NCI-H1436 (cell line): ENCODE results near the gene IL17RC.
"Not testable (repeated sequence)": the region's sequence is repeated elsewhere in the genome, so short reads cannot be mapped to it uniquely, and the experiment has no call there.

Experiments used
- DNase-seq: peaks from one replicate; lab custom pipeline; 2025; lab: John Stamatoyannopoulos, UW

Gene IL17RC

DNA sequence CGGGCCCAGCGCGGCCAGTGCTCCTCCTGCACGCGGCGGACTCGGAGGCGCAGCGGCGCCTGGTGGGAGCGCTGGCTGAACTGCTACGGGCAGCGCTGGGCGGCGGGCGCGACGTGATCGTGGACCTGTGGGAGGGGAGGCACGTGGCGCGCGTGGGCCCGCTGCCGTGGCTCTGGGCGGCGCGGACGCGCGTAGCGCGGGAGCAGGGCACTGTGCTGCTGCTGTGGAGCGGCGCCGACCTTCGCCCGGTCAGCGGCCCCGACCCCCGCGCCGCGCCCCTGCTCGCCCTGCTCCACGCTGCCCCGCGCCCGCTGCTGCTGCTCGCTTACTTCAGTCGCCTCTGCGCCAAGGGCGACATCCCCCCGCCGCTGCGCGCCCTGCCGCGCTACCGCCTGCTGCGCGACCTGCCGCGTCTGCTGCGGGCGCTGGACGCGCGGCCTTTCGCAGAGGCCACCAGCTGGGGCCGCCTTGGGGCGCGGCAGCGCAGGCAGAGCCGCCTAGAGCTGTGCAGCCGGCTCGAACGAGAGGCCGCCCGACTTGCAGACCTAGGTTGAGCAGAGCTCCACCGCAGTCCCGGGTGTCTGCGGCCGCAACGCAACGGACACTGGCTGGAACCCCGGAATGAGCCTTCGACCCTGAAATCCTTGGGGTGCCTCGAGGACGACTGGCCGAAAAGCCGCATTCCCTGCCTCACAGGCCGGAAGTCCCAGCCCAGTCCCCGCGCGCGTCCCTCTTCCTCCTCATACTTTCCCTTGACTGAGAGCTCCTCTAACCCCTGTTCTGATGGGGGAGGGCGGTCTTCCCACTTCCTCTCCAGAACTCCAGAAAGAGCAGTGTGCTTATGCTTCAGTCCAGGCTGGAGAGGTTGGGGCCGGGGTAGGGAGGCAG is 1.4 kb upstream of the IL17RC start:
- no peak for DNase-seq

DNA sequence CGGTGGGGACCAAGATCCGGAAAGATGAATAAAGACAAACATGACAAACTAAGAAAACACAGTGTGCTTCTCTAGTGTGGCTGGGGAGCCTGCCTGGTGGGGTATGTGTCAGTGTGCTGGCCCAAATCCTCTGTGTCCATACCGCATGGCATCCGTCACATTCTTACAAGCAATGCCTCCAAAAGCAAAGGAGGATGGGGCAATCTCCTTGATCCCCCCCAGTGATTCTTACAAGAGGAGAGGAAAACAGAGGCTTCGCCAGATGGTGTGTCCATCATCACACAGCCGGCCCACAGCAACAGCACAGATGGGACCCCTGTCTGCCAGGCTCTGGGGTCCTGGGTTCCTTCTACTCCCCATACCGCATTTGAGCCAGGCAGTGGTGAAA is 558 bp upstream of the IL17RC start:
- no peak for DNase-seq

DNA sequence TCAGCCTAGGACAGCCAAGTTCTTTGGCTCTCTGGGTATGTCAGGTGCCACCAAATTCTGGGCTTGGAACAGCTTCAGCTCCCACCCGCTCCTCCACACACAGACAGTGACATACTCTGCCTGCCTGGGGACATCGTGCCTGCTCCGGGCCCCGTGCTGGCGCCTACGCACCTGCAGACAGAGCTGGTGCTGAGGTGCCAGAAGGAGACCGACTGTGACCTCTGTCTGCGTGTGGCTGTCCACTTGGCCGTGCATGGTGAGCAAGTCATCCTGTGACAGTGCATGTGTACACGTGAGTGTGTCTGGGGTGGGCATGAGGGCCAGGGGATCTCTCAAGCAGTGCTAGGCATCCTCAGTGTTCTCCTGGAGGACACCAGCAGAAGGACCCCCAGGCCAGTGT is 922 bp downstream of the IL17RC start:
- DNase-seq = no peak

DNA sequence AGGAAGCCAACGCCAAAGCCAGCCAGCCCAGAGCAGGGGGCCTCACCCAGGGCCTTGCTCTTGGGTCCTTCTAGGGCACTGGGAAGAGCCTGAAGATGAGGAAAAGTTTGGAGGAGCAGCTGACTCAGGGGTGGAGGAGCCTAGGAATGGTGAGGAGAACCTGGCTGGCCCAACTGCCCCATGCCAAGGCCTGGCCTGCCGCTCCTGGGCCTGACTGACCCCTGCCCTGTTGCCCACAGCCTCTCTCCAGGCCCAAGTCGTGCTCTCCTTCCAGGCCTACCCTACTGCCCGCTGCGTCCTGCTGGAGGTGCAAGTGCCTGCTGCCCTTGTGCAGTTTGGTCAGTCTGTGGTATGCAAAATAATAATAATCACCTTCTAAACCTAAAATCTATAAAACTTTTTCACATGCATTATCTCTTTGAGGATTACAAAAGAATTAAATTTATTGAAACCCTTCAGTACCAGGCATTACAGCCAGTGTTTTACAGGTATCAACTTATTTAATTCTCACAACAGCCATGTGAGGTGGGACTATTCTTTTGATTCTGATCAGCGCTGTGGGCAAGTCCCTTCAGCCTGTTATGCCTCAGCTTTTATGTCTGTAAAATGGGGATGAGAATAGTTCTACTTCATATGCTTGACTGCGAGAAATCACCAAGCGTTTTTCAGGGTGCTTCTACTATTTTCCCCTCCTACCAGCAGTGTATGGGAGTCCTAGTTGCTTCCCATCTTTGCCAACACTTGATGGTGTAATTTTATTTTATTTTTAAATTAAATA is 1.6 kb downstream of the IL17RC start:
- DNase-seq = no peak

DNA sequence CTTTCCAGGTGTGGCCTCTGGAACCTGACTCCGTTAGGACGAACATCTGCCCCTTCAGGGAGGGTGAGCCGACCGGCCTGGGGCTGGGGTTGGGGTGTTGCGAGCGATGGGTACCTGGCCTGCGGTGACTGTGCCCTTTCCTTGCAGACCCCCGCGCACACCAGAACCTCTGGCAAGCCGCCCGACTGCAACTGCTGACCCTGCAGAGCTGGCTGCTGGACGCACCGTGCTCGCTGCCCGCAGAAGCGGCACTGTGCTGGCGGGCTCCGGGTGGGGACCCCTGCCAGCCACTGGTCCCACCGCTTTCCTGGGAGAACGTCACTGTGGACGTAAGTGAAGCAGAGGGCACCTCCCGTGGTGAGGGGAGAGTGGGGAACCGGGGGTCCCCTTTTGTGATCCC is 11.3 kb downstream of the IL17RC start:
- DNase-seq = no peak

DNA sequence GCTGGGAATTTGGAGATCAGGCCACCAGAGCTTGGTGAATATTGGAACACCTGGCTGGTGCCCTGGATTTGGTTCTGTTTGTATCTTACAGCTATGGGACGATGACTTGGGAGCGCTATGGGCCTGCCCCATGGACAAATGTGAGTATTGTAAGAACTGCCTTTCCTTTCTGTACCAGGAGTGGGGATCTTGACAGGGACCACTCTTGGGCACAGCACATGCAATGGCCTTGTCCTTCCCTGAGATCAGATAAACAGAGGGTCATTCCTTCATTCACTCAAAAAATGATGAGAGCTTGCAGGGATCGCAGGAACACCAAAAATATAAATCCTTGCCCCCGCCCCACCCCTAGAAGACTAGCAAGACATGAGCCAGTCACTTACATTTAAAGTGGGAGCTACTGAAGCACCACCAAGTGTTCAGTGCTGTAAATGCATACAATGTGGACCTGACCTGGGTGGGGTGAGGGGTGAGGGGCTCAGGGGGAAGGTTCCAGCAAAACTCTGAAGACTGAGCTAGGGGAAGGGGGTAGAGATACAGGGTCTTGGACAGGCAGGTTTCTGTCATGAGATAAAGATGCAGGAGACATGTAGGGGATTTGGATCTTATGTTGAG is 14.0 kb downstream of the IL17RC start:
- DNase-seq = no peak

DNA sequence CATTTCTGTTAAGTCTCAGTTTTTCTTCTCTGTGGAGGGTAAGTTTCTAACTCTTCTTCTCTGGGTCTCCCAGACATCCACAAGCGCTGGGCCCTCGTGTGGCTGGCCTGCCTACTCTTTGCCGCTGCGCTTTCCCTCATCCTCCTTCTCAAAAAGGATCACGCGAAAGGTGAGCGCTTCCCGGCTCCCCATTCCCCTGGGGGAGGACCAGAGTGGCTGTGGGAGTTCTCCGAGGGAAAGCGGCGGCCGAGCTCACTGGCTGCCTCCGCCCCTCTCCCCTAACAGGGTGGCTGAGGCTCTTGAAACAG is 15.6 kb downstream of the IL17RC start:
- DNase-seq = no peak

DNA sequence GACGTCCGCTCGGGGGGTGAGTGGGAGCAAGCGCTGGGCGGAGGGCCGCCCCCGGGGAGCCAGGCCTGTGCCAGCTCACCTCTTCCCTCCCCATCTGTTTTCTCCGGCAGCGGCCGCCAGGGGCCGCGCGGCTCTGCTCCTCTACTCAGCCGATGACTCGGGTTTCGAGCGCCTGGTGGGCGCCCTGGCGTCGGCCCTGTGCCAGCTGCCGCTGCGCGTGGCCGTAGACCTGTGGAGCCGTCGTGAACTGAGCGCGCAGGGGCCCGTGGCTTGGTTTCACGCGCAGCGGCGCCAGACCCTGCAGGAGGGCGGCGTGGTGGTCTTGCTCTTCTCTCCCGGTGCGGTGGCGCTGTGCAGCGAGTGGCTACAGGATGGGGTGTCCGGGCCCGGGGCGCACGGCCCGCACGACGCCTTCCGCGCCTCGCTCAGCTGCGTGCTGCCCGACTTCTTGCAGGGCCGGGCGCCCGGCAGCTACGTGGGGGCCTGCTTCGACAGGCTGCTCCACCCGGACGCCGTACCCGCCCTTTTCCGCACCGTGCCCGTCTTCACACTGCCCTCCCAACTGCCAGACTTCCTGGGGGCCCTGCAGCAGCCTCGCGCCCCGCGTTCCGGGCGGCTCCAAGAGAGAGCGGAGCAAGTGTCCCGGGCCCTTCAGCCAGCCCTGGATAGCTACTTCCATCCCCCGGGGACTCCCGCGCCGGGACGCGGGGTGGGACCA is 16.1 kb downstream of the IL17RC start:
- peak; percentile 53 for DNase-seq

DNA sequence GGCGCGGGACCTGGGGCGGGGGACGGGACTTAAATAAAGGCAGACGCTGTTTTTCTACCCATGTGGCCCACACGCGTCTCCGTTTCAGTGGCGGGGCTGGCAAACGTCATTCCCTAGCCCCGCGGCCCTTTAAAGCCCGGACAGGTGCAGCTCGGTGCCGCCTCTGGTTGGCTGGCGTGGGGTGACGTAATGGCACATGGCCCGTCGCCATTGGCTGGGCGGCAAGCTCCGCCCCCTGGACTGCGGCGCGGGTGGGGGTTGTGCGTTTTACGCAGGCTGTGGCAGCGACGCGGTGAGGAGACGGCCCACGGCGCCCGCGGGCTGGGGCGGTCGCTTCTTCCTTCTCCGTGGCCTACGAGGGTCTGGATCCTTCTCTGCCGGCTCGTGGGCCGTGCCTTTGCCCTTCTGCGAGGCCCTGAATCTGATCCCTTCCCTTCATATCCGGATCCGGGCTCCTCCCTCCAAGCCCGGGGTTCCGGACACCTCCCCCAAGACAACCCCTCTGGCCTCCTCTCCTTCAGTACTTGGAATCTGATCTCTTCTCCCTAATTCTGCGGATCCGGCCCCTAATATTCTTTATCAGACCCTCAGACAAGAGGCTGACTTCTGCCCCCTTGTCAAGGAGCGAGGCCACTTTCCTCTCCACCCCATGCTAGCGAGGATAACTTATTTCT is 16.8 kb downstream of the IL17RC start, which contains the start of gene CRELD1:
TSS of gene CRELD1 (plus strand) at position 274 of the 674 bp plus-strand sequence. CDS start 605 bp downstream, outside the sequence.
- peak; percentile 83 for DNase-seq

DNA sequence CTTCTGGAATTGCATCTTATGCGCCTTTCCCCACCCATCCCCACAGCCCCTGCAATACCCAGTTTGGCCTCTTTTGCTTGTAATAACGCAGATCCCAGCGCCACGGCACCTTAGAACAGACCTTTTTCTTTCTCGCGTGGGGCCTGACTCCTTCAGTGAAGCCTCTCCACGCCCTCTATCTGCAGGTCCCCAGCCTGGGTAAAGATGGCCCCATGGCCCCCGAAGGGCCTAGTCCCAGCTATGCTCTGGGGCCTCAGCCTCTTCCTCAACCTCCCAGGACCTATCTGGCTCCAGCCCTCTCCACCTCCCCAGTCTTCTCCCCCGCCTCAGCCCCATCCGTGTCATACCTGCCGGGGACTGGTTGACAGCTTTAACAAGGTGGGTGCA is 17.3 kb downstream of the IL17RC start:
- no peak for DNase-seq

DNA sequence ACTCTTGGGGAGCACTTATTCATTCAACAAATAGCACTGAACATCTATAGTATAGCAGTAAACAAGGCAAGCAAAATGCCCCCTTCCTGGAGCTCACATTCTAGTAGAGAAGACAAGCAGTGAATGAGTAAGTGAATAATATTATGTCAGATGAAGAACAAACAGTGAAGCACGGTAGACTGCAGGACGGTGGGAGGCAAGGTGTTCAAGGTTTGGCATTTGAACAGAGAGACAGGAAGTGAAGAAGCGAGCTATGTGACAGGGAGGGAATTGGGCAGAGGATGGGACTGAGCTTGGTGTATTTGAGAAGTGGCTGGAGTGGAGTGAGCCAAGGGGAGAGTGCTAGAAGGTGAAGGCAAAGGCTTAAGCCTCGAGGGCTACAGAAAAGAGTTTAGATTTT is 18.1 kb downstream of the IL17RC start:
- DNase-seq = no peak

DNA sequence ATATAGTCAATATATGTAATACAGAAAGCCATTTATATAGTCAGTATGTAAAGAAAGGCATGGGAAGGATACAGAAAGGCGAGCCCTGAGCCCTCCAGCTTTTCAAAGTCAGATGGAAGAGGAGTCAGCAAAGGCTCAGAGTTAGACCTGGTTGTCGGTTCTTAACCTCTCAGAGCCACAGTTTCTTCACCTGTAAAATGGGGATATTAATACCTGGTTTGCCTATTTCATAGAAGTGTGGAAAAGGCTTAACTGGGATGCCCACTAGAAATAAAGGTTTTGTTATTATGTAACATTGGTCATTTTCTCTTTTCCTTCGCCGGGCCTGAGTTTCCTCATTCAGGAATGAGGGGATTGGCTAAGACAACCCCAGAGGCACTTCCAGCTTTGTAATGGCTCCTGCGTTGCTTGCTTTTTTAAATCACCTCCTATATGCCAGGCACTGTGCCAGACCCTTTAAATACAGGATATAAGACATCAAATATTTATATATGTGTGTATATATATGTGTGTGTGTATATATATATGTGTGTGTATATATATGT is 19.1 kb downstream of the IL17RC start:
- no peak for DNase-seq

DNA sequence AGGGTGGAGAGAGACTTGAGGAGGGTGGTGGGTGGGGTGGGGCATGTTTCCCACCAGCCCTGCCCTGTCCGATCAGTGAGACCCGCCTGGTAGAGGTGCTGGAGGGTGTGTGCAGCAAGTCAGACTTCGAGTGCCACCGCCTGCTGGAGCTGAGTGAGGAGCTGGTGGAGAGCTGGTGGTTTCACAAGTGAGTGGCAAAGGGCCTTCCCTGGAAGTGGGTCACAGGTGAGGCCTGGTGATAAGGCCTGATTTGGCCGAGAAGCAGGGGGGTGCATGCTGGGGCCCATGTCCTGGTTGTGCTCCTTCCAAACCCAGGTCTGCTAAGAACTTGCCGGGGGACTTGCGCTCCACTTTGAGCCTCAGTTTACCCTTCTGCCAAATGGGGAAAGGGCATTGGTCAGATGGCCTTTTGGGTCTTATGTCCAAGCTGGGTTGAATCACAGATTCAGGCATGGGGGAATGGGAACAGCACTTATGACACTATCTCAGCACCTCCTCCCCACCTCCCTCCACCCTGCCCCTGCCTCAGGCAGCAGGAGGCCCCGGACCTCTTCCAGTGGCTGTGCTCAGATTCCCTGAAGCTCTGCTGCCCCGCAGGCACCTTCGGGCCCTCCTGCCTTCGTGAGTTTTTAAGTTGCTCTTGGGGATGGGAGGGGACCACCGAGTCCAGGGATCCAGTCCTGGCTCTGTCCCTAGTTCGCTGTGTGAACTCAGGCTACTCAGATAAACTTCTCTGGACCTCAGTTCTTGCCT is 20.8 kb downstream of the IL17RC start:
- no peak for DNase-seq

DNA sequence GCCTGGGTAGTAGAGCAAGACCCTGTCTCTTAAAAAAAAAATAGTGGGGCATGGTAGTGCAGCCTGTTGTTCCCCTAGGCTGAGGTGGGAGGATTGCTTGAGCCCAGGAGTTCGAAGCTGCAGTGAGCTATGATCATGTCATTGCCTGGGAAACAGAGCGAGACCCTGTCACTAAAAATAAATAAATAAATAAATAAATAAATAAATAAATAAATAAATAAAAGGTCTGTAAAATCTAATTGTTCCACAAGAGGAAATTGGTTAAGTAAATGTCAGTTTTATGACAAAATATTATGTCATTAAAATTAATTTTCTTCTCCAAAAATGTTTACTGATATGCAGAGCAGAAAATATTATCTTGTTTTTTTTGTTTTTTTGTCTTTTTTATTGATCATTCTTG is 22.1 kb downstream of the IL17RC start:
- no peak for DNase-seq

DNA sequence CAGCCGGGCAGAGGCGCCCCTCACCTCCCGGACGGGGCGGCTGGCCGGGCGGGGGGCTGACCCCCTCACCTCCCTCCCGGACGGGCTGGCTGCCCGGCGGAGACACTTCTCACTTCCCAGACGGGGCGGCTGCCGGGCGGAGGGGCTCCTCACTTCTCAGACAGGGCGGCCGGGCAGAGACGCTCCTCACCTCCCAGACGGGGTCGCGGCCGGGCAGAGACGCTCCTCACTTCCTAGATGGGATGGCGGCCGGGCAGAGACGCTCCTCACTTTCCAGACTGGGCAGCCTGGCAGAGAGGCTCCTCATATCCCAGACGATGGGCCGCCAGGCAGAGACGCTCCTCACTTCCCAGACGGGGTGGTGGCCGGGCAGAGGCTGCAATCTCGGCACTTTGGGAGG is 23.0 kb downstream of the IL17RC start:
- not testable (repeated sequence) for DNase-seq

DNA sequence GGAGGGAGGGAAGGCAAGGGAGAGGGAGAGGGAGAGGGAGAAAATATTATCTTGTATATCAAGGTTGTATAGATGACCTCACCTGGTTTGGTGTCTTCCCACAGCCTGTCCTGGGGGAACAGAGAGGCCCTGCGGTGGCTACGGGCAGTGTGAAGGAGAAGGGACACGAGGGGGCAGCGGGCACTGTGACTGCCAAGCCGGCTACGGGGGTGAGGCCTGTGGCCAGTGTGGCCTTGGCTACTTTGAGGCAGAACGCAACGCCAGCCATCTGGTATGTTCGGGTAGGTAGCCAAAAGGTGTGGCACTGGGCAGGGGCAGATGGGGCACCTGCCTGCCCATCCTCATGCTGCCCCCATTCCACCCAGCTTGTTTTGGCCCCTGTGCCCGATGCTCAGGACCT is 23.8 kb downstream of the IL17RC start:
- no peak for DNase-seq

DNA sequence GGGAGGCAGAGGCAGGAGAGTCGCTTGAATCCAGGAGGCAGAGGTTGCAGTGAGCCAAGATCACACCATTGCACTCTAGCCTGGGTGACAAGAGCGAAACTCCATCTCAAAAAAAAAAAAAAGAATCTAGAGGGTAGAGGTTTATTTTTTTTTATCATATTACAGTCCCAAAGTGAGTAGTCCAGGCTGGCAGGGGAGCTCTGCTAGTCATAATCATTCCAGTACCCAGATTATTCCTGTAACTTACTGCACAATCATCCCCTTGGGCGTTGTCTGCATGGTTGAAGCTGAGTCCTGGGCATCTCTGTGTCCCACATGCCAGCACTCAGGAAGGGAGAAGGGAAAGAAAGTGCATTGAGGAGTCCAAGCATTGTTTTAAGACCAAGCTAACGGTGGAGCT is 25.3 kb downstream of the IL17RC start:
- DNase-seq = no peak

DNA sequence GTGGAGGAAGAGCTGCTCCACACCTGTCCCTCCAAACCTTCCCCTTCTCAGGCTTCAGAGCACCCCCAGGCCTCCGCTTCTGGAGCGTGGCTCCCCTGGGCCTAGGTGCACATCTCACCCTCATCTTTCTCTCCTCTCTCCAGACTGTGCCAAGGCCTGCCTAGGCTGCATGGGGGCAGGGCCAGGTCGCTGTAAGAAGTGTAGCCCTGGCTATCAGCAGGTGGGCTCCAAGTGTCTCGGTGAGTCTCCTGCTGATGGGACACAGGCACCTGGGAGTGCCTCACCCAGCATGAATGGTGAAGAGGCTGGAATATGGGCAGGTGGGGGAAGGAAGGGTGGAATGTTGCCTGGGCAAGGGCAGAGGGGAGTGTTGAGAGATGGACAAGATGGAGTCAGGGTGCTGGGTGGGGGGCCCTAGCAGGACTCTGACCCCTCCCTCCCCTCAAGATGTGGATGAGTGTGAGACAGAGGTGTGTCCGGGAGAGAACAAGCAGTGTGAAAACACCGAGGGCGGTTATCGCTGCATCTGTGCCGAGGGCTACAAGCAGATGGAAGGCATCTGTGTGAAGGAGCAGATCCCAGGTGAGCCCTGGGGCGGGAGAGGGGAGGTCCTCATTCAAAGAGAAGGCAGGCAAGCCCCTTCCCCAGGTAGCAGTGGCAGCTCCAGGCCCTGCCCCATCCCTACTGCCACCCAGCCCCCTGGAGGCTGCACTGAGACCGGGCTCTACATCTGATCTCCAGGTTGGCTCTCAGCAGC is 26.2 kb downstream of the IL17RC start:
- no peak for DNase-seq

DNA sequence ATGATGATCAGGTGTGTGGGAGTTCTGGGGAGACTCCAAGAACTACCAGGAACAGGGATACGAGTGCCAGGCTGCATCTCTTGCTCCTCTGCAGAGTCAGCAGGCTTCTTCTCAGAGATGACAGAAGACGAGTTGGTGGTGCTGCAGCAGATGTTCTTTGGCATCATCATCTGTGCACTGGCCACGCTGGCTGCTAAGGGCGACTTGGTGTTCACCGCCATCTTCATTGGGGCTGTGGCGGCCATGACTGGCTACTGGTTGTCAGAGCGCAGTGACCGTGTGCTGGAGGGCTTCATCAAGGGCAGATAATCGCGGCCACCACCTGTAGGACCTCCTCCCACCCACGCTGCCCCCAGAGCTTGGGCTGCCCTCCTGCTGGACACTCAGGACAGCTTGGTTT is 27.4 kb downstream of the IL17RC start:
- no peak for DNase-seq

DNA sequence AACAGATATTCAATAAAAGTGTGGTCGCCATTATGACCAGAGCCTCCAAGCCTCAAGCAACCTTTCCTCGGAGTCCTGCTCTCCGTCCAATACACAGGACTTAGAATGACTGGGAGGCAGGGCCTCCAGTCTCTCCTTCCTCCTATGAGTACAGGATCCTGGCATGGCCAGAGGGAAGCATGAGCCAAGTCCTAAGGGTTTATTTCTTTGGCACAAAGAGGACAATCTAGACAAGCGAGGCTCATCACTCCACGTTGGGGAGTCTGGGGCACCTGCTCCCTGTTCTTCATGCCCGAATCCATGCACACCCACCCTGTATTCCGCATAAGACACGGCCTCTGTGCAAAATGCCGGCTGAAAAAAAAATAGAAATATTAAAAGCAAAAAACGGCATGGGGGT is 28.5 kb downstream of the IL17RC start:
- DNase-seq = no peak
